HEK293 (cell line): ENCODE measurements around the gene CCDC12.

Source experiments
- CTCF ChIA-PET: fragments of 350-600 bp; formaldehyde crosslinking; extraction: SDS; loops from one replicate; lab custom pipeline; 2021; ENCODE audit warnings: antibody characterized with exemption; lab: Yijun Ruan, JAX
- POLR2A ChIA-PET: fragments of 300-600 bp; formaldehyde crosslinking; extraction: SDS; loops from one replicate; lab custom pipeline; 2020; ENCODE audit warnings: antibody characterized with exemption, inconsistent platforms; lab: Yijun Ruan, JAX
- H3K27ac ChIP-seq: fragments of 200-500 bp; sonication (Bioruptor generic); 2 replicates; pipeline ENCODE4 v1.5.1; 2014; ENCODE audit warnings: low read depth, low read length, control low read depth, inconsistent platforms; ENCODE audit errors: extremely low read depth
- H3K36me3 ChIP-seq, 2 experiments: fragments of 200-500 bp in 1 of 2; sonication (Bioruptor generic) in 1 of 2; 1 replicate in 1 of 2; 2 replicates in 1 of 2; pipeline ENCODE4 v1.5.1; 2014 to 2017; ENCODE audit warnings: inconsistent platforms in 2 of 2, low read length in 2 of 2; ENCODE audit not compliant: control insufficient read depth in 2 of 2, insufficient read depth in 1 of 2
- H3K4me1 ChIP-seq: fragments of 200-500 bp; sonication (Bioruptor generic); 2 replicates; pipeline ENCODE4 v1.5.1; 2014; ENCODE audit warnings: mild to moderate bottlenecking, low read length, inconsistent platforms; ENCODE audit not compliant: control insufficient read depth, insufficient read depth
- H3K4me3 ChIP-seq: 2 replicates; pipeline ENCODE4 v1.5.1; 2011; ENCODE audit warnings: low read depth, mild to moderate bottlenecking, control low read depth, low read length, moderate library complexity
- H3K9me3 ChIP-seq: fragments of 200-500 bp; sonication (Bioruptor generic); 2 replicates; pipeline ENCODE4 v1.5.1; 2014; ENCODE audit warnings: low read depth, low read length, inconsistent platforms; ENCODE audit not compliant: control insufficient read depth, insufficient read depth
- EGR2 ChIP-seq: fragments of 450-650 bp; formaldehyde crosslinking; IDR thresholded peaks from 2 replicates; pipeline ENCODE4 v1.5.1; 2016; ENCODE audit warnings: low read depth, missing biosample characterization, missing genetic modification characterization
- REST ChIP-seq: fragments of 450-650 bp; formaldehyde crosslinking; IDR thresholded peaks from 2 replicates; pipeline ENCODE4 v1.5.1; 2016; ENCODE audit warnings: missing biosample characterization, missing genetic modification characterization
- ZBTB21 ChIP-seq: fragments of 450-650 bp; formaldehyde crosslinking; IDR thresholded peaks from 2 replicates; pipeline ENCODE4 v1.5.1; 2017; ENCODE audit warnings: missing biosample characterization, missing genetic modification characterization
- ZNF148 ChIP-seq: fragments of 450-650 bp; formaldehyde crosslinking; IDR thresholded peaks from 2 replicates; pipeline ENCODE4 v1.5.0; 2017; ENCODE audit warnings: missing biosample characterization, missing genetic modification characterization, borderline replicate concordance
- ZNF221 ChIP-seq: fragments of 450-650 bp; formaldehyde crosslinking; IDR thresholded peaks from 2 replicates; pipeline ENCODE4 v1.5.1; 2017; ENCODE audit warnings: missing biosample characterization, missing genetic modification characterization, borderline replicate concordance
- ZNF398 ChIP-seq: fragments of 450-650 bp; formaldehyde crosslinking; IDR thresholded peaks from 2 replicates; pipeline ENCODE4 v1.5.1; 2017; ENCODE audit warnings: missing biosample characterization, missing genetic modification characterization
- ZNF510 ChIP-seq: fragments of 450-650 bp; formaldehyde crosslinking; IDR thresholded peaks from 2 replicates; pipeline ENCODE4 v1.5.1; 2018; ENCODE audit warnings: mild to moderate bottlenecking, missing genetic modification characterization, missing biosample characterization; ENCODE audit not compliant: insufficient replicate concordance
- ZNF529 ChIP-seq: fragments of 450-650 bp; formaldehyde crosslinking; IDR thresholded peaks from 2 replicates; pipeline ENCODE4 v1.5.1; 2017; ENCODE audit warnings: missing genetic modification characterization, missing biosample characterization; ENCODE audit not compliant: insufficient replicate concordance
- ZNF585B ChIP-seq: fragments of 450-650 bp; formaldehyde crosslinking; IDR thresholded peaks from 2 replicates; pipeline ENCODE4 v1.5.1; 2016; ENCODE audit warnings: missing biosample characterization, missing genetic modification characterization
- ZNF600 ChIP-seq: fragments of 450-650 bp; formaldehyde crosslinking; IDR thresholded peaks from 2 replicates; pipeline ENCODE4 v1.5.1; 2016; ENCODE audit warnings: missing biosample characterization, missing genetic modification characterization
- ZNF639 ChIP-seq: fragments of 450-650 bp; formaldehyde crosslinking; IDR thresholded peaks from 2 replicates; pipeline ENCODE4 v1.5.1; 2016; ENCODE audit warnings: missing biosample characterization, missing genetic modification characterization
- ZNF670 ChIP-seq: fragments of 450-650 bp; formaldehyde crosslinking; IDR thresholded peaks from 2 replicates; pipeline ENCODE4 v1.5.1; 2016; ENCODE audit warnings: missing biosample characterization, missing genetic modification characterization, low read depth
- ZSCAN30 ChIP-seq: fragments of 450-650 bp; IDR thresholded peaks from 2 replicates; pipeline ENCODE4 v1.5.1; 2018; ENCODE audit warnings: missing biosample characterization, mild to moderate bottlenecking, missing genetic modification characterization, moderate library complexity

Gene CCDC12

GRCh38 chr3:46989146-46989810 is 12.7 kb upstream of the CCDC12 start (continued):
- no peak for TF ChIP-seq ZNF639
- TF ChIP-seq, all 188 proteins: peak for 0

GRCh38 chr3:46988616-46989015 is 12.1 kb upstream of the CCDC12 start:
- Histone ChIP-seq H3K27ac (no peak overlapping the region), H3K9me3 (no peaks in the 10 kb centered on the region), H3K4me1 (no peaks in the 10 kb centered on the region), H3K4me3 (no peak overlapping the region), H3K36me3 (peaks cover 0 to 24% of the 10 kb centered on the region in 2 experiments; a peak in 1 of 3 replicates)
- ChIA-PET POLR2A (no interaction called here), CTCF (no interaction called here)
- TF ChIP-seq REST (no peak), ZSCAN30 (no peak), EGR2 (tag by site-specific recombination) (no peak), ZNF510 (no peak), ZNF398 (tag by site-specific recombination) (no peak), ZNF148 (tag by site-specific recombination) (no peak), ZNF670 (tag by site-specific recombination) (no peak), ZNF221 (no peak), ZBTB21 (tag by site-specific recombination) (no peak), ZNF585B (no peak), ZNF529 (tag by site-specific recombination) (no peak), ZNF600 (tag by site-specific recombination) (no peak)
